HG03575 (cell line): Measurements from ENCODE around the gene HCRT.
"Not testable (repeated sequence)": the region's sequence is repeated elsewhere in the genome, so short reads cannot be mapped to it uniquely, and the experiment has no call there.

Experiments
- ATAC-seq: cut with Tn5 transposase; IDR thresholded peaks from one replicate; pipeline ENCODE4 v1.9.1; 2021; ENCODE audit not compliant: unreplicated experiment, insufficient number of reproducible peaks, low FRiP score; ENCODE audit errors: extremely low read depth

The HCRT gene

GRCh38 chr17:42184713-42185620 lies at the start of gene HCRT:
Gene HCRT (minus strand): TSS chr17:42185452. CDS start chr17:42185365, 87 bp downstream.
- ATAC-seq: no peak

GRCh38 chr17:42233994-42234393 lies 48.7 kb upstream of the HCRT start:
- ATAC-seq: no peak

- ATAC-seq: no peak
These were observed 47.9 kb upstream of the HCRT start for GRCh38 chr17:42233156-42233555.

GRCh38 chr17:42230225-42230624 lies 45.0 kb upstream of the HCRT start:
- no peak for ATAC-seq

GRCh38 chr17:42227849-42228700 lies 42.8 kb upstream of the HCRT start:
- ATAC-seq: no peak

GRCh38 chr17:42225646-42226045 lies 40.4 kb upstream of the HCRT start:
- no peak for ATAC-seq

GRCh38 chr17:42224651-42225050 lies 39.4 kb upstream of the HCRT start:
- no peak for ATAC-seq

- ATAC-seq: no peak
These were observed 36.9 kb upstream of the HCRT start for GRCh38 chr17:42221886-42222745.

- ATAC-seq: not testable (repeated sequence)
These were observed 34.0 kb upstream of the HCRT start for GRCh38 chr17:42219280-42219679.

GRCh38 chr17:42214156-42214555 lies 28.9 kb upstream of the HCRT start:
- ATAC-seq: no peak

GRCh38 chr17:42212382-42212781 lies 27.1 kb upstream of the HCRT start:
- ATAC-seq: no peak

- not testable (repeated sequence) for ATAC-seq
These were observed 26.7 kb upstream of the HCRT start for GRCh38 chr17:42211921-42212341.

- ATAC-seq: no peak
These were observed 24.8 kb upstream of the HCRT start for GRCh38 chr17:42210046-42210445.

GRCh38 chr17:42206153-42206612 lies 20.9 kb upstream of the HCRT start:
- not testable (repeated sequence) for ATAC-seq

GRCh38 chr17:42203354-42203753 lies 18.1 kb upstream of the HCRT start:
- ATAC-seq: no peak

GRCh38 chr17:42202696-42203095 lies 17.4 kb upstream of the HCRT start:
- ATAC-seq: no peak

- ATAC-seq: no peak
These were observed 16.9 kb upstream of the HCRT start for GRCh38 chr17:42202159-42202558.

GRCh38 chr17:42201458-42201772 lies 16.2 kb upstream of the HCRT start:
- no peak for ATAC-seq
